ENCODE measurements around the gene CCL8.

The CCL8 gene

DNA sequence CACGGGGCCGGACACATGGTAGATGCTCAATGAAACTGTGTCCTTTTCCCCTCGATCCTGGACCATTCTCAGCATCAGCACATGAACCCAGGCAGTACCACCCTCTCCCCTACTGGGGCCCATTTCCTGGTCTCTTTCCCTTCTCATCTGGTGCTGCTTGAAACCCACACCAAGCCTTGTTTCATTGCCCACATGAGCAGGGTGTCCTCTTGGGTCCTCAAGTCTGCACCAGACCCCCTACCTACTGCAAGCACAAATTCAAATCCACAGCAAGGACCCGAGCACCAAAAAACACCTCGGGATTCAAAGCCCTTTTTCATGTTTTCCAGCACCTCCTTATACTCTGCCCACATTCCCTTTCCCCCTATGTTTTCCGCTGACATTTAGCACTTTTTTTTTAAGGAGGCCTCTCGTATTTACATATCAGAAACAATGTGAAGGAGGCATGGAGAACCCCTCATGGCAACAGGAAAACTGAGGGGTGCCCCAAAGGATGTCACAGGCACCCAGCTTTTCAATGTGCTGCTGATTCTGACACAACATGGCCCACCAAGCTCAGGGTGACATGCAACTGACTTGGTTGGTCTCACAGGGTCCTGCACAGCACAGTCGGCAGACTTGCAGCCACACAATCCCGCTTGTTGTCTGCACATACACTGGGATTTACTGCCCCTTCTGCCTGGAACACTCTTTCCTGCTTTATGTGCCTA, 48.4 kb downstream of the CCL8 start:
- no peak for DNase-seq (ENCODE audit: low read depth in 2 of 2)

DNA sequence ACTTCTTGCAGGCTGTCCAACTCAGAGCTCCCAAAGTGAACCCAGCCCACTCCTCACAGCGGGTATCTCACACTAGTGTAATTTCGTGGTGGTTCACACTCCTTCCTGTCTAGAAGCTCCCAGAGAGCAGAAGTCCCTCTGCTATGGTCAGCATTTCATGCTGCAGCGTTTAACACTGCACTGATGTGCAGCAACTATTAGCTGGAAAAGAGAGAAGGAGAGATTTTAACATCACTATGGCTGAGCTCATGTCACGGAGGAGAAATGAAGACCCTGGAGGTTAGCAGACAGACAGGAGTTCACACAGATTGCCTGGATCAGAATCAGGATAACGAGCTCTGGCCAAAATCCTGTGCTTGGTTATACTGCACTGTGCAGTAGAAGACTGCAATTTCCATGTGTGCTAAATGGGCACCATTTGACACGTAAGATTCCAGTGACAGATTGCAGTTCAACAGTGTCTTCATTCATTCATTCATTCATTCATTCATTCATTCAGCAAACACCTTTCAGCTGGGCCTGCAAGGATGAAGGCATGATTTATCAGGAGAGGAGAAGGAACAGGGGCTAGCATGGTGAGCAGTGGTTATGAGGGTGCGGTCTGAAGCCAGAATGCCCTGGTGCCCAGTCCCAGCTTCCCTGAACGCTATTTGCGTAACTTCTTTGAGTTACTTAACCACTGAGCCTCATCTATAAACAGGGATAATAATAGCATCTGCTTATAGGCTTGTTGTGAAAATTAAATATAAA, 49.1 kb downstream of the CCL8 start:
- DNase-seq (ENCODE audit: low read depth in 2 of 2): no peak

DNA sequence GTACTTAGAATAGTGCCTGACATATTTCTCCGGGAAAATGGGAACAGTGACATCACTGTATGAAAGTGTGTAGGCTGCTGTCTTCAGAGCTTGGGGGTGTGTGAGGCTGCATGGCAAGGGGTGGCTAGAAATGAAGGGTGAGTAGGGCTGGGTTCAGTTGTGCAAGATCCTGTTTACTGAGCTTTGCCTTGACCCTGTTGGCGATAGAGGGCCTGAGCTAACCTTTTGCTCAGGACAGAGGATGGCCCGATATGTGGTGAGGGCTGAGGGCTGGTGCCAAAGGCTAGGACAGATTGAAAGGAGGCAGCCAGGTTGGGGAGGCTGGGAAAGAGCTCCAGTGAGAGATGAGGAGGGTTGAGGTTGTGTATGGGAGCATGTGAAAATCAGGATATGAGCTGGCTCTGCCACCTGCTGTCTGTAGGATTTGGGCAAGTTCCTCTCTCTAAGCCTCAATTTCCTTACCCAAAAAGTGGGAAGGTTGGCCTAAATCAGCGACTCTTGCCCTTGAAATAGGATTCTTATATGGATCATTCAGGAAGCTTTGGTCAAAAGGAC, 49.8 kb downstream of the CCL8 start:
- DNase-seq (ENCODE audit: low read depth in 2 of 2): no peak

DNA sequence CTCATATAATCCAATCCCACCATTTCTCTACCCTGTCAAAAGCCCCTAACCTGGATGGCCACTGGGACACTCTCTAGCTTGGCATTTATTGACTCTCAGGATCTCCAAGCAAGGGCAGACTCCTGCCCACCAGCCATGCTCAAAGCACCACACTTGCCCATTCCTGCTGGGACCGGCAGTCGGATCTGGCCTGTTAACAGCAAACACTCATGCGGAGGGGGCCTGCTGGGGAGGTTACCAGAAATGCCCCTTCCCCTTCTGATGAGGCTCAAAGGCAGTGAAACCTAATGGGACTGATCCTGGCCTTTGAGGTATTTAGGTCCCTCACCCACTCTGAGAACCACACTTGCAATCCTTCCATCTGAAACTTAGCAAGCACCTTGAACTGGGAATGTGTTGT, 50.3 kb downstream of the CCL8 start:
- no peak for DNase-seq (ENCODE audit: low read depth in 2 of 2)

DNA sequence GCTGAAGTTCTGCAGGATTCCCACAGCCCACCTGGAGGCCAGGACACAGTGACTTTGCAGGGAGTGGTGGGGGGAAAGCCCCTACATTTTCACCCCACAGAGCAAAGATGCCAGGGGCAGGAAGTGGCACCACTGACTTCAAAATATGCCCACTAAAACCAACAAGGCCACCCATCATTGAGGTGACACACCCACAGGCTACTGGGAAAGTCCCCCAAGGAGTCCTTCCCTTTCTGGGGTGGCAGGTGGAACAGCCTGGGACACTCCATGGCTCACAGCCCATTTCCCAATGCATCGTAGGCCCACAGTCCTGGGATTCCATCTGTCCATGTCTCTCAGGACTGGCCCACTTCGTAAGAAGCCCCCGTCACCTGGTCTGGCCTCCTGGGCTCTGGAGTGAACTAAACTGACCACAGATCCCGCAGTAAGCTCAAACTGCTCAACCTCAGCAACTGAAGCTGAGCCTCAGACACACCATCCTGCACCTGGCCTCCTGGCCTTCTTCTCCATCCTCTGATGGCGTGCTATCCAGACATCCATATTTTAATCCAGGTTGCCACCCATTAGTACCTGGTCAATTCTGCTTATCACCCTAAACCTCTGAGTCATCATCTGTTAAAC, 51.3 kb downstream of the CCL8 start:
- DNase-seq (ENCODE audit: low read depth in 2 of 2): no peak

DNA sequence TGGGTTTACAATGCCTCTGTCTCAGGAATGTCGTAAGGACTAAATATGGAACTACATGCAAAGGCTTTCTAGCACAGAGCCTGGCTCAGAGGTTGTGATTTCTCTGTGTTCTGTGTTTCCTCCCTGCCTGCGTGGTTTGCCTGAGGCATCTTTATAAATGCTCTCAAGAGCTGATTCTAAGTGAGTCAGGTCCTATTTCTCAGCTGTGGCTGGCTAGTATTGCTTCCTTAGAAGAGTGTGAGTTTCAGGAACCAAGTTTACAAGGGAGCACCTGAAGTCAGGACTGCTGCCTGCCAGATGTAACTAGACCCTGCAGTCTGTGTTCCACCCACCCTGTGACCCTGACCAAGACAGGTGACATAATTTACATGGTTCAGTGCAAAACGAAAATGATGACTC, 51.8 kb downstream of the CCL8 start:
- DNase-seq (ENCODE audit: low read depth in 2 of 2): no peak

All from stimulated activated CD8-positive, alpha-beta memory T cell treated with anti-CD3 and anti-CD28 coated beads, Interleukin-2, amount 100 ng/mL, for 48 hours (primary cell).